ENCODE data around the gene AP1S1.

The AP1S1 gene

GRCh38 chr7:101159696-101160674, 5.7 kb downstream of the AP1S1 start:
- no peak for DNase-seq

GRCh38 chr7:101160910-101161309, 6.6 kb downstream of the AP1S1 start:
- no peak for DNase-seq

- DNase-seq: no peak
Measured at GRCh38 chr7:101161692-101162471, 7.6 kb downstream of the AP1S1 start.

GRCh38 chr7:101162551-101163278, 8.4 kb downstream of the AP1S1 start:
- DNase-seq: no peak

GRCh38 chr7:101163279-101164070, 9.2 kb downstream of the AP1S1 start:
- no peak for DNase-seq

- no peak for DNase-seq
Measured at GRCh38 chr7:101164071-101164840, 10.0 kb downstream of the AP1S1 start.

- DNase-seq: peak; percentile 60 to 76
Measured at GRCh38 chr7:101165075-101165957, 11.0 kb downstream of the AP1S1 start, which contains the start of gene VGF. Gene VGF, minus strand, starts transcription at chr7:101165569. Its CDS starts 726 bp downstream, at chr7:101164843.

GRCh38 chr7:101165958-101166647, 11.8 kb downstream of the AP1S1 start:
- DNase-seq: no peak

- no peak for DNase-seq
Measured at GRCh38 chr7:101166648-101166908, 12.3 kb downstream of the AP1S1 start.

GRCh38 chr7:101166909-101167644, 12.8 kb downstream of the AP1S1 start:
- DNase-seq: no peak

- DNase-seq: no peak
Measured at GRCh38 chr7:101167645-101168411, 13.6 kb downstream of the AP1S1 start.

GRCh38 chr7:101168412-101169049, 14.3 kb downstream of the AP1S1 start:
- no peak for DNase-seq

- no peak for DNase-seq
Measured at GRCh38 chr7:101169110-101169837, 15.0 kb downstream of the AP1S1 start.

GRCh38 chr7:101169838-101170551, 15.7 kb downstream of the AP1S1 start:
- DNase-seq: peak; percentile 42 to 50

- DNase-seq: no peak
Measured at GRCh38 chr7:101170617-101171441, 16.6 kb downstream of the AP1S1 start.

Data from bone marrow (tissue), 2 donors.